Neutrophil (primary cell): ENCODE results near the gene SELENOK.

Experiments used
- H3K27ac ChIP-seq: fragments of 200-600 bp; sonication (generic); 2 replicates; pipeline ENCODE4 v1.5.1; 2016; ENCODE audit warnings: mild to moderate bottlenecking, moderate library complexity
- H3K27me3 ChIP-seq: fragments of 200-600 bp; sonication (generic); 2 replicates; pipeline ENCODE4 v1.6.0; 2016; ENCODE audit warnings: mild to moderate bottlenecking
- H3K36me3 ChIP-seq: fragments of 200-600 bp; sonication (generic); 2 replicates; pipeline ENCODE4 v1.5.1; 2017
- H3K4me1 ChIP-seq, 2 experiments: fragments of 200-600 bp in 1 of 2; sonication (generic) in 1 of 2; 1 replicate in 1 of 2; 2 replicates in 1 of 2; pipeline versions ENCODE4 v1.5.1 to v1.6.1; 2013 to 2016; ENCODE audit warnings: low read depth in 1 of 2, low read length in 1 of 2, mild to moderate bottlenecking in 1 of 2, moderate library complexity in 1 of 2; ENCODE audit not compliant: control insufficient read depth in 1 of 2, insufficient read depth in 1 of 2
- H3K4me3 ChIP-seq, 2 experiments: fragments of 200-600 bp in 1 of 2; sonication (generic) in 1 of 2; 1 replicate in 1 of 2; 2 replicates in 1 of 2; pipeline ENCODE4 v1.5.1; 2013 to 2016; ENCODE audit warnings: low read depth in 1 of 2, low read length in 1 of 2, mild to moderate bottlenecking in 1 of 2, moderate library complexity in 1 of 2
- H3K9me3 ChIP-seq: fragments of 200-600 bp; sonication (generic); 2 replicates; pipeline ENCODE4 v1.5.1; 2016
- TF ChIP-seq, protein P1 (sequence below): fragments of 200-600 bp; sonication (generic); IDR thresholded peaks from 2 replicates; pipeline ENCODE4 v1.5.1; 2016; ENCODE audit warnings: antibody characterized with exemption

Gene SELENOK

GRCh38 chr3:53913401-53913800 lies 21.7 kb upstream of the SELENOK start:
- H3K9me3 ChIP-seq = no peaks in the 10 kb centered on the region
- no peak overlapping the region for H3K27ac ChIP-seq
- H3K27me3 ChIP-seq = peaks cover 98% of the 10 kb centered on the region
- no peaks in the 10 kb centered on the region for H3K36me3 ChIP-seq
- no peaks in the 10 kb centered on the region for H3K4me1 ChIP-seq
- H3K4me3 ChIP-seq = no peak overlapping the region
- TF ChIP-seq, protein P1, sequence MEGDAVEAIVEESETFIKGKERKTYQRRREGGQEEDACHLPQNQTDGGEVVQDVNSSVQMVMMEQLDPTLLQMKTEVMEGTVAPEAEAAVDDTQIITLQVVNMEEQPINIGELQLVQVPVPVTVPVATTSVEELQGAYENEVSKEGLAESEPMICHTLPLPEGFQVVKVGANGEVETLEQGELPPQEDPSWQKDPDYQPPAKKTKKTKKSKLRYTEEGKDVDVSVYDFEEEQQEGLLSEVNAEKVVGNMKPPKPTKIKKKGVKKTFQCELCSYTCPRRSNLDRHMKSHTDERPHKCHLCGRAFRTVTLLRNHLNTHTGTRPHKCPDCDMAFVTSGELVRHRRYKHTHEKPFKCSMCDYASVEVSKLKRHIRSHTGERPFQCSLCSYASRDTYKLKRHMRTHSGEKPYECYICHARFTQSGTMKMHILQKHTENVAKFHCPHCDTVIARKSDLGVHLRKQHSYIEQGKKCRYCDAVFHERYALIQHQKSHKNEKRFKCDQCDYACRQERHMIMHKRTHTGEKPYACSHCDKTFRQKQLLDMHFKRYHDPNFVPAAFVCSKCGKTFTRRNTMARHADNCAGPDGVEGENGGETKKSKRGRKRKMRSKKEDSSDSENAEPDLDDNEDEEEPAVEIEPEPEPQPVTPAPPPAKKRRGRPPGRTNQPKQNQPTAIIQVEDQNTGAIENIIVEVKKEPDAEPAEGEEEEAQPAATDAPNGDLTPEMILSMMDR = no peak

DNA sequence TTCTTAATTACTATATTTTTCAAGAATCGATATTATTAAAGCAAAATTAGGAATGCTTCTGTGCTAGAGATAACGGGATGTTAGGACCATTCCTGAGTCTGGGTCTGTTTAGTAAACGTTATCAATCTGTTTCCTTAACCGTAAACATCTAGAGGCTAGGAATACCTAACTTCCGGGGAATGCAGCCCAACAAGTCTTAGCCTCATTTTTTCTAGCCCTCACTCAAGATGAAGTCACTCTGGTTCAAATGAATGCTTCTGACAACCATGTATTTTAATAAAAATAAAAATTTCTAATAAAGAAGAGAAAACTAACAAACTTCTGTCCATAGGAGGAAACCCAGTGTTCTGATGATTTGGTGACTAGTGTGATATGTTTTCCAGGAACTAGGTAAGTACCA lies 11.1 kb upstream of the SELENOK start:
- Histone ChIP-seq H3K27ac (no peak overlapping the region), H3K4me3 (no peak overlapping the region), H3K9me3 (no peaks in the 10 kb centered on the region), H3K36me3 (no peaks in the 10 kb centered on the region), H3K27me3 (peaks cover 87% of the 10 kb centered on the region), H3K4me1 (no peaks in the 10 kb centered on the region)
- TF ChIP-seq, protein P1 = no peak

- Histone ChIP-seq H3K4me3 (no peak overlapping the region), H3K4me1 (no peaks in the 10 kb centered on the region), H3K27me3 (peaks cover 87% of the 10 kb centered on the region), H3K27ac (no peak overlapping the region), H3K36me3 (no peaks in the 10 kb centered on the region), H3K9me3 (no peaks in the 10 kb centered on the region)
- TF ChIP-seq, protein P1 = no peak
Measured at GRCh38 chr3:53902067-53902466, 10.4 kb upstream of the SELENOK start.

DNA sequence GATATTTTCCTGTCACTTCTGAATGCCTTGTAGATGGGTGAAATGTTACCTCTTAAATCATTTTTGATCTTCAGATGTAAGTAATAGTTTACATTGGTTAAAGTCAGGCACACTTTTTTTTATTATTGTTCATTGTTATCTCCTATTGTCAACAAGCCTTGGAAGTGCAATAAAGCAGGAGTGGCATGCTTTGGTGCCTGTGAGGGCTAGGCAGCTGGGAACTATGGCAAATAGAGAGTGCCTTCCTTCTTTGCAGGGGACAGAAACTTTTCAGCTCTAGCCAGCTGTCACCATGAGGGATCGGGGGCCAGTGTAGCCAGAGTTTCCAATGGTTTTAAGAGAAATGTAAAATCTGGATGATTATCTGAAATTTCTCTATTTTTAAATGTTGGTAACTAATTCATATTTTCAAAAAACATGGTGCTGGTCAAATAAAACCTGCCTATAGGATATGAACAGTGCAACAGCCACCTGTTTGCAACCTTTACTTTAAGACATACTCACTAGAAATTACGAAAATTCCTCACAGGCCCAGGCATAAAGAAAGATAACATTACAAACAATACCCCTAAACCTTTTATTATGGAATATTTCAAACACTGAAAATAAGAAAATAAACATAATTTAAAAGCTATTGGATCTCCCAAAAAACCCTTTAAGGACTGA lies 9.1 kb upstream of the SELENOK start:
- TF ChIP-seq, protein P1 = no peak
- Histone ChIP-seq H3K36me3 (no peaks in the 10 kb centered on the region), H3K4me1 (no peaks in the 10 kb centered on the region), H3K9me3 (no peaks in the 10 kb centered on the region), H3K27ac (no peak overlapping the region), H3K4me3 (no peak overlapping the region), H3K27me3 (peaks cover 87% of the 10 kb centered on the region)

- no peak overlapping the region for H3K4me3 ChIP-seq
- H3K27ac ChIP-seq = no peak overlapping the region
- no peaks in the 10 kb centered on the region for H3K36me3 ChIP-seq
- peaks cover 87% of the 10 kb centered on the region for H3K27me3 ChIP-seq
- TF ChIP-seq, protein P1 = no peak
- H3K9me3 ChIP-seq = no peaks in the 10 kb centered on the region
- H3K4me1 ChIP-seq = no peaks in the 10 kb centered on the region
Measured at GRCh38 chr3:53899750-53900149, 8.1 kb upstream of the SELENOK start.
